H9 (cell line): ENCODE data around the gene ITGB7. TPM values are rescaled to one million over a fixed set of nuclear protein-coding genes. Genes with fewer than 3 reads are reported as not detected.

Experiments used
- DNase-seq: peaks from one replicate; pipeline ENCODE4 v3.0.0-alpha.2; 2017
- H2AFZ ChIP-seq: one replicate; pipeline ENCODE4 v1.6.1; 2013; ENCODE audit warnings: mild to moderate bottlenecking, low read length, control low read depth, moderate library complexity
- H2AK5ac ChIP-seq: 2 replicates; pipeline ENCODE4 v1.6.1; 2013; ENCODE audit warnings: low read length, control low read depth, mixed read lengths; ENCODE audit not compliant: insufficient read length
- H2BK120ac ChIP-seq: one replicate; pipeline ENCODE4 v1.6.1; 2013; ENCODE audit warnings: low read depth, mild to moderate bottlenecking, low read length, control low read depth, inconsistent platforms; ENCODE audit not compliant: poor library complexity, severe bottlenecking
- H2BK12ac ChIP-seq: 2 replicates; pipeline ENCODE4 v1.6.1; 2013; ENCODE audit warnings: low read length, control low read depth, mixed read lengths, low read depth; ENCODE audit not compliant: insufficient read length
- H2BK15ac ChIP-seq: 2 replicates; pipeline ENCODE4 v1.6.1; 2013; ENCODE audit warnings: low read depth, low read length, control low read depth
- H2BK20ac ChIP-seq: one replicate; pipeline ENCODE4 v1.6.1; 2013; ENCODE audit warnings: low read depth, mild to moderate bottlenecking, low read length, control low read depth, inconsistent platforms; ENCODE audit not compliant: poor library complexity, severe bottlenecking
- H2BK5ac ChIP-seq: 2 replicates; pipeline ENCODE4 v1.6.1; 2013; ENCODE audit warnings: low read length, control low read depth, mixed read lengths; ENCODE audit not compliant: insufficient read length
- H3K14ac ChIP-seq: 2 replicates; pipeline ENCODE4 v1.6.1; 2013; ENCODE audit warnings: low read length, control low read depth; ENCODE audit not compliant: insufficient read depth
- H3K18ac ChIP-seq: 2 replicates; pipeline ENCODE4 v1.6.1; 2013; ENCODE audit warnings: low read depth, mild to moderate bottlenecking, mixed read lengths, low read length, control low read depth; ENCODE audit not compliant: insufficient read length
- H3K23ac ChIP-seq: 2 replicates; pipeline ENCODE4 v1.6.1; 2013; ENCODE audit warnings: low read length, control low read depth, mixed read lengths, low read depth; ENCODE audit not compliant: insufficient read length
- H3K23me2 ChIP-seq: 2 replicates; pipeline ENCODE4 v1.6.1; 2013; ENCODE audit warnings: low read depth, mild to moderate bottlenecking, mixed read lengths, low read length, control low read depth; ENCODE audit not compliant: insufficient read length, poor library complexity, severe bottlenecking
- H3K27ac ChIP-seq: 2 replicates; pipeline ENCODE4 v1.5.1; 2013; ENCODE audit warnings: low read length, control low read depth, mixed read lengths, low read depth; ENCODE audit not compliant: insufficient read length
- H3K27me3 ChIP-seq: 2 replicates; pipeline ENCODE4 v1.6.1; 2013; ENCODE audit warnings: low read length, control low read depth, inconsistent platforms; ENCODE audit not compliant: insufficient read depth
- H3K4ac ChIP-seq: 2 replicates; pipeline ENCODE4 v1.6.1; 2013; ENCODE audit warnings: low read depth, mild to moderate bottlenecking, control low read depth, inconsistent platforms, low read length, moderate library complexity
- H3K4me1 ChIP-seq: 2 replicates; pipeline ENCODE4 v1.6.1; 2013; ENCODE audit warnings: low read length, control low read depth, inconsistent platforms; ENCODE audit not compliant: insufficient read depth
- H3K4me2 ChIP-seq: 2 replicates; pipeline ENCODE4 v1.6.1; 2013; ENCODE audit warnings: low read length, control low read depth, mixed read lengths; ENCODE audit not compliant: insufficient read length, insufficient read depth
- H3K56ac ChIP-seq: 2 replicates; pipeline ENCODE4 v1.6.1; 2013; ENCODE audit warnings: low read depth, mild to moderate bottlenecking, mixed read lengths, low read length, control low read depth; ENCODE audit not compliant: insufficient read length
- H3K79me1 ChIP-seq: 2 replicates; pipeline ENCODE4 v1.6.1; 2013; ENCODE audit warnings: low read depth, mild to moderate bottlenecking, moderate library complexity, low read length, control low read depth, inconsistent platforms; ENCODE audit not compliant: insufficient read depth, poor library complexity, severe bottlenecking
- H3K79me2 ChIP-seq: 2 replicates; pipeline ENCODE4 v1.6.1; 2013; ENCODE audit warnings: low read length, control low read depth, inconsistent platforms; ENCODE audit not compliant: insufficient read depth
- H3K9ac ChIP-seq: 2 replicates; pipeline ENCODE4 v1.6.1; 2013; ENCODE audit warnings: low read length, control low read depth, mixed read lengths; ENCODE audit not compliant: insufficient read length; ENCODE audit errors: extremely low read depth
- H3K9me3 ChIP-seq: one replicate; pipeline ENCODE4 v1.6.1; 2013; ENCODE audit warnings: low read depth, low read length, inconsistent platforms; ENCODE audit not compliant: control insufficient read depth
- H3T11ph ChIP-seq: one replicate; pipeline ENCODE4 v1.6.1; 2013; ENCODE audit warnings: mild to moderate bottlenecking, low read length, control low read depth, inconsistent platforms
- H4K20me1 ChIP-seq: one replicate; pipeline ENCODE4 v1.6.1; 2013; ENCODE audit not compliant: control insufficient read depth, insufficient read length, insufficient read depth
- H4K5ac ChIP-seq: 2 replicates; pipeline ENCODE4 v1.6.1; 2013; ENCODE audit warnings: low read depth, mild to moderate bottlenecking, mixed read lengths, low read length, control low read depth; ENCODE audit not compliant: insufficient read length
- H4K8ac ChIP-seq: replicated peaks from 2 replicates; pipeline ENCODE4 v1.6.1; 2013; ENCODE audit warnings: low read length, control low read depth, mixed read lengths, low read depth; ENCODE audit not compliant: insufficient read length
- H4K91ac ChIP-seq: 2 replicates; pipeline ENCODE4 v1.6.1; 2013; ENCODE audit warnings: low read depth, mild to moderate bottlenecking, moderate library complexity, mixed read lengths, low read length, control low read depth; ENCODE audit not compliant: insufficient read length
- H3K27ac Mint-ChIP-seq, 3 experiments: 2 replicates in 2 of 3; 3 replicates in 1 of 3; pipeline ENCODE4 v1.8.0; 2020 to 2021; ENCODE audit warnings: mixed read lengths in 3 of 3, mild to moderate bottlenecking in 1 of 3, moderate library complexity in 1 of 3
- H3K27me3 Mint-ChIP-seq: 2 replicates; pipeline ENCODE4 v1.8.0; 2021; ENCODE audit warnings: low read depth, mild to moderate bottlenecking, moderate library complexity, mixed read lengths
- H3K36me3 Mint-ChIP-seq, 3 experiments: 2 replicates in 2 of 3; 3 replicates in 1 of 3; pipeline ENCODE4 v1.8.0; 2020 to 2021; ENCODE audit warnings: low read depth in 3 of 3, mixed read lengths in 3 of 3; ENCODE audit not compliant: insufficient read depth in 1 of 3
- H3K4me1 Mint-ChIP-seq, 2 experiments: 2 replicates each; pipeline ENCODE4 v1.8.0; 2020; ENCODE audit warnings: mixed read lengths in 2 of 2
- H3K4me3 Mint-ChIP-seq, 2 experiments: 2 replicates in 1 of 2; 3 replicates in 1 of 2; pipeline ENCODE4 v1.8.0; 2020 to 2021; ENCODE audit warnings: mild to moderate bottlenecking in 2 of 2, mixed read lengths in 2 of 2, moderate library complexity in 1 of 2
- H3K9me3 Mint-ChIP-seq, 2 experiments: 2 replicates in 1 of 2; 3 replicates in 1 of 2; pipeline ENCODE4 v1.8.0; 2020; ENCODE audit warnings: mild to moderate bottlenecking in 2 of 2, mixed read lengths in 2 of 2, moderate library complexity in 1 of 2
- WGBS: extraction: QIAGEN DNeasy Blood & Tissue Kit; methylation state at CpG from one replicate; pipeline ENCODE4 v1.1.7; 2013; ENCODE audit warnings: missing lambda C conversion rate, low lambda C conversion rate, mixed read lengths; ENCODE audit not compliant: insufficient read length; ENCODE audit errors: extremely low coverage; 5-methylcytosine and 5-hydroxymethylcytosine counted together
- total RNA-seq: library from RNA; stranded (reverse); gene quantifications from 2 replicates; pipeline ENCODE4 v1.2.1, GENCODE V29; 2021
- TF ChIP-seq, protein P1 (sequence below): fragments of 200-600 bp; sonication (generic); conservative IDR thresholded peaks from 3 replicates; pipeline ENCODE4 v1.8.0; 2021; ENCODE audit warnings: antibody characterized with exemption, mild to moderate bottlenecking

ITGB7 gene
- total RNA-seq, 1 experiment from 2014 or later = 0.39 TPM

DNA sequence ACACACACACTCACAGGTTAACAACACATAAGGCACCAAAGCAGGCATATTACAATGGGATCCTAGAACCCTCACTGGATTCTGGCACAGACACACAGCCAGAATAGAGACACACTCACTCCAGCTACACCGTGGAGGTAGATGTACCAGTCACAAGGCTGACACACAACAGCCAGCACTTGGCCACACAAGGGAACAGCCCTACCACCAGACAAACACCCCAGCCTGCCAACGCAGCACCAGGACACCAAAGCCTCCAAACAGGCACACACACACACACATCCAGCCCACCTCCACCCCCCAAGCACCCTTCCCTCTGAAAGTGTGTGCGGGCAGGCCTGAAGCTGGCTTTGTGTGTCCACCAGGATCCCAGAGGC is 10.9 kb upstream of the ITGB7 start:
- no peaks in the 10 kb centered on the region for H4K20me1 ChIP-seq
- H3K23ac ChIP-seq = no peak overlapping the region
- H4K91ac ChIP-seq = no peak overlapping the region
- H2AFZ ChIP-seq = no peak overlapping the region
- H3K4ac ChIP-seq = no peak overlapping the region
- H2BK15ac ChIP-seq = no peak overlapping the region
- no peak overlapping the region for H2BK20ac ChIP-seq
- no peak overlapping the region for H2AK5ac ChIP-seq
- no peaks in the 10 kb centered on the region for H3K79me1 ChIP-seq
- H3K27ac Mint-ChIP-seq = peak overlapping the region; percentile 85 to 98 (median 92)
- no peaks in the 10 kb centered on the region; a peak in 2 of 5 replicates for H3K9me3 Mint-ChIP-seq
- no peak overlapping the region for H2BK5ac ChIP-seq
- H4K8ac ChIP-seq = no peak overlapping the region
- H2BK120ac ChIP-seq = no peak overlapping the region
- H3K9ac ChIP-seq = no peak overlapping the region
- no peaks in the 10 kb centered on the region for H3K9me3 ChIP-seq
- H3K27me3 ChIP-seq = peaks cover 3% of the 10 kb centered on the region; the same call in 1 of the 2 replicates
- H3K4me1 Mint-ChIP-seq = peaks cover 72 to 77% of the 10 kb centered on the region in 2 experiments
- peaks cover 4% of the 10 kb centered on the region; the same call in 1 of the 2 replicates for H3K79me2 ChIP-seq
- WGBS = no CpG with 5 or more reads among the region's 3 CpGs
- H3K23me2 ChIP-seq = peaks cover 22% of the 10 kb centered on the region
- no peak overlapping the region for H3T11ph ChIP-seq
- TF ChIP-seq, protein P1, sequence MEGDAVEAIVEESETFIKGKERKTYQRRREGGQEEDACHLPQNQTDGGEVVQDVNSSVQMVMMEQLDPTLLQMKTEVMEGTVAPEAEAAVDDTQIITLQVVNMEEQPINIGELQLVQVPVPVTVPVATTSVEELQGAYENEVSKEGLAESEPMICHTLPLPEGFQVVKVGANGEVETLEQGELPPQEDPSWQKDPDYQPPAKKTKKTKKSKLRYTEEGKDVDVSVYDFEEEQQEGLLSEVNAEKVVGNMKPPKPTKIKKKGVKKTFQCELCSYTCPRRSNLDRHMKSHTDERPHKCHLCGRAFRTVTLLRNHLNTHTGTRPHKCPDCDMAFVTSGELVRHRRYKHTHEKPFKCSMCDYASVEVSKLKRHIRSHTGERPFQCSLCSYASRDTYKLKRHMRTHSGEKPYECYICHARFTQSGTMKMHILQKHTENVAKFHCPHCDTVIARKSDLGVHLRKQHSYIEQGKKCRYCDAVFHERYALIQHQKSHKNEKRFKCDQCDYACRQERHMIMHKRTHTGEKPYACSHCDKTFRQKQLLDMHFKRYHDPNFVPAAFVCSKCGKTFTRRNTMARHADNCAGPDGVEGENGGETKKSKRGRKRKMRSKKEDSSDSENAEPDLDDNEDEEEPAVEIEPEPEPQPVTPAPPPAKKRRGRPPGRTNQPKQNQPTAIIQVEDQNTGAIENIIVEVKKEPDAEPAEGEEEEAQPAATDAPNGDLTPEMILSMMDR = no peak
- no peak overlapping the region for H3K18ac ChIP-seq
- H3K36me3 Mint-ChIP-seq = peaks cover 8 to 30% (median 26%) of the 10 kb centered on the region in 3 experiments; a peak in 6 of 7 replicates
- peaks cover 17% of the 10 kb centered on the region for H3K27me3 Mint-ChIP-seq
- H4K5ac ChIP-seq = no peak overlapping the region
- DNase-seq = peak; percentile 51
- H3K56ac ChIP-seq = no peak overlapping the region
- no peak overlapping the region for H3K14ac ChIP-seq
- peaks cover 37% of the 10 kb centered on the region; the same call in 1 of the 2 replicates for H3K4me1 ChIP-seq
- peak overlapping the region; percentile 99 for H3K4me2 ChIP-seq
- H3K4me3 Mint-ChIP-seq = peak overlapping the region; percentile 86 to 94
- no peak overlapping the region for H3K27ac ChIP-seq
- no peak overlapping the region for H2BK12ac ChIP-seq
